NCI-H128 (cell line): ENCODE data around the gene EGLN1.
"Not testable (repeated sequence)": the region's sequence is repeated elsewhere in the genome, so short reads cannot be mapped to it uniquely, and the experiment has no call there.

Experiments used
- DNase-seq: peaks from one replicate; lab custom pipeline; 2025; ENCODE audit not compliant: unreplicated experiment; lab: John Stamatoyannopoulos, UW

The EGLN1 gene

GRCh38 chr1:231364192-231364591 lies 57.9 kb downstream of the EGLN1 start:
- DNase-seq: no peak

DNA sequence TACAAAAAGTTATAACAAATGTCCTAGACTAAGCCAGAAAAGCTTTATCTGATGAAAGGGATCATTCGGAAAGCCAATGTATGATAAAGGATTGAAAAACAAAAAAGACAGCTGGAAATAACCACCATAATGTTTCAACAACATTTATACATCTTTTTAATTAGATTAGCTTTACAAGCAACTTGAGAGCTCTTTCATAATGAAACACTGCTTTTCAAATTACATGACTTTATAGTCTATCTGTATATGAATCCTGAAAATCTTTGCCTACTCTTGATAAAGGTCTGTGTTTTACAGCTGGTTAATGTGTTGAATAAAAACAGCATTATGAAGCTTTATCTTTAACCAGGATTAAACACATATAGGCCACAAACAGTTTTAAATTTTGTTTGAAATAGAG lies 58.5 kb downstream of the EGLN1 start:
- DNase-seq: no peak

- no peak for DNase-seq
Observed at GRCh38 chr1:231362325-231362724, 59.8 kb downstream of the EGLN1 start.

DNA sequence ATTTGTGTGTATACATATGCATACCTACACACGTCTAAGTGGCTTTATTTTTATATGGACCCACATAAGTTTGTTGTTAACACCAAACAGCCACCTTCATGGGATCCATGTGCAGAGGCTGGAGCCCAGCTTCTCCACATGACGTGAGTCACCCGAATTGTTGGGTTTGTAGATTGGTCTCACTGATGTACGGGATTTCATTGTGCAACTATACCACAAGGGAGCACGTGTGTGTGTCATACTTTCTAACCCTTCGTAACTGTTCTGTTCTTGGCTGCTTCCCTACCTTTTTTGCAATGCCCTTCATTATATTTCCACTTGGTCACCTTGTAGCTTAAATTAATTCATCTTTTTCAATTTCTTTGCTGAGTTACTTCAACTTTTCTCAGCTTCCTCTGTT lies 63.0 kb downstream of the EGLN1 start:
- DNase-seq: no peak

DNA sequence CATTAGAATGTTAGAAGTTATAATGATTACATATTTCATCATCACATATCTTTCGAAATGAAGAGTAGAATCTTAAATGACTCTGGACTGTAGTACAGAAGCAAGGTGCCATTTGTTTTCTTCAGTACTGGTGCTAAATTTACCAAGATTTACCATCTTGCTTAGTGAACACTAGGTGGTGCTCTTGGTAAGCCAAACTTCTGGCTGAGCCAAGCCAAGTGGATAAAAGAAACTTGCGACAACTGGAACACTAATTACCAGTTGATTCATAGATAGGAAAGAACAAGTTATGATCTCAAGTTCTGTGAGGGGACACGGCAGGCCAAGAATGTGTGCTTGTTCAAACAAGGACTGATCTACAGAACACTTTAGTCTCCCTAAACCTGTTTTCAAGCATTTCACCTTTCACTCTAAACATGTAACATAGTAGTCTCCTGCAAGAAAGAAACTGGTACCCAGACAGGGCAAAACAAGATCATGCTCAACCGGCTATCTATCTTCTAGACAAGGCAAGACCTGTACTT lies 64.2 kb downstream of the EGLN1 start:
- DNase-seq: peak; percentile 45

- no peak for DNase-seq
Observed at GRCh38 chr1:231357187-231357772, 64.8 kb downstream of the EGLN1 start.

DNA sequence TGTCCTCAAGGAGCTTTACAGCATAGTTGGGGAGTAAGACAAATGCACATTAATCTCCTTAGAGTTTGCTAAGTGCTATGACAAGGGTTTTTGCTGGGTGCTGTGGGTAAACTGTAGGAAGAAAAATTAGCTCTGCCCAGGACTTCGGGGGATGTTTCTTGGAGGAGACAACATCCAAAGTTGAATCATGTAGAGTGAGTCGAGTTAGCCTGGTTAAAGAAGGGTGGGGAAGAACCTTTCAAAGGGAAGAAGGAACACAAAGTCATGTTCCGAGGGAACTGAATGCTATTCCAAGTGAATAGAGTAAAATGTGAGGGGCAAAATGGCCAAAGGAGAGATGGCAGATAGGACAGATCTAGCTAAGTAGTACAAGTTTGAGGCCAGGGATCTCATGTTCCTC lies 66.9 kb downstream of the EGLN1 start:
- DNase-seq: no peak

GRCh38 chr1:231354330-231355020 lies 67.6 kb downstream of the EGLN1 start:
- DNase-seq: no peak

GRCh38 chr1:231353086-231353485 lies 69.0 kb downstream of the EGLN1 start:
- DNase-seq: no peak

DNA sequence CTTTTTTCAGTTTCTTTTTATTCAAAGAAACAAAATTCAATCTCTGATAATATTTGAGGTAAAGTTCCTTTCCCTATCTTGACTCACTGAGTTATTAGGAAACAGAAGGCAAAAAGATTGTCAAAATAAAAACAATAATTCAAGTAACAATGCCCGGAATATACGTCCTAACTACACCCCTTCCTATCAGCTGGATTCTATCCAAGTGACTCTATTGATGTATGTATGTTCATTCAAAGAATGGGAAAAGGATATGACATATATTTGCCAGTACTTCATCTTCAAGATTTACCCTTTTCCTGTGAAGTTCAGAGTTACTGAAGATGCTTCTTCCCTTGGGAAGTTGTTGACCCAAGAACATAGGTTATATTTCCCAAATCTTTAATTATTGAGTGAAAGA lies 70.3 kb downstream of the EGLN1 start:
- no peak for DNase-seq

GRCh38 chr1:231348856-231349255 lies 73.2 kb downstream of the EGLN1 start:
- DNase-seq: not testable (repeated sequence)

DNA sequence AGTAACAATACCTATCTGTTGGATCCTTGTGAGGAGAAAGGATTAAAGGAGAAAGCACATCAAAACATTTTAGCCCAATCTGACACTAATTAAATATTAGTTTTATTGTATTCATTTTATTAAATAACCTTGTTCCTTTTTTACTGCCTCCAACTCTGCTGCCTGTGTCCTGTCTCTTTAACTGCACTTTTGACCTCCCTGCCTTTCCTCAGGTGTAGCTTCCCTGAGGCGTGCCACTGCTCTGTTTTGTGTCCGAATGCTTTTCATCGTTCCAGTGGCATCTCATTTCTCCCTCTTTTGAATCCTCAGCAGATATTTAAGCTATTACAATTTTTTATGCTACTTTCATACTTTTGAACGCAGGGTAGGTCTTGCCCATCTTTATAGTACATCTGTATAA lies 73.6 kb downstream of the EGLN1 start:
- no peak for DNase-seq

GRCh38 chr1:231347961-231348360 lies 74.1 kb downstream of the EGLN1 start:
- DNase-seq: no peak

DNA sequence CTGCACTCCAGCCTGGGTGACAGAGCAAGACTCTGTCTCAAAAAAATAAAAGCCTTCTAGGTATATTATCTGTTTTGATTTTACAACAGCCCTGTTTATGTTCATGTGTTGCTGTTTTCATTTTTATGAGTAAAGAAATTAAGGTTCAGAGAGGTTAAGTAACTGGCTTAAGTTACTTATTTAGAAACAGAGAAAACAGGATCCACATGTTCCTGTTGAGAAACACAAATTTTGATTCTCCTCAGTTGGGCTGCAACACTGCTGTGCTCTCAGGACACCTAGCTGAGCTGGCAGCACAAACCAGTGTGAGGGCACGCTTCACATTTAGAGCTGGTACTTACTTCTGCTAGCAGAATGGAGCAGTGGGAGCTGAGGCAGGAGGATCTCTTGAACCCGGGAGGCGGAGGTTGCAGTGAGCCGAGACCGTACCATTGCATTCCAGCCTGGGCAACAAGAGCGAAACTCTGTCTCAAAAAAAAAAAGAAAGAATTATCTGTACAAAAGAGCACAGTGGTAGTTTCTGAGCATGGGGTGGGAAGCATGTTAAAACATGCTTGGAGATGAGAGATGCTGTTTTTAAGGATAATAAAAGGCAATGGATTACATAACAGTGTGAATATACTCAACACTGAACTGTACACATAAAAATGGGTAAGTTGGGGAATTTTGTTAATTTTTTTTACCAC lies 81.6 kb downstream of the EGLN1 start:
- no peak for DNase-seq

DNA sequence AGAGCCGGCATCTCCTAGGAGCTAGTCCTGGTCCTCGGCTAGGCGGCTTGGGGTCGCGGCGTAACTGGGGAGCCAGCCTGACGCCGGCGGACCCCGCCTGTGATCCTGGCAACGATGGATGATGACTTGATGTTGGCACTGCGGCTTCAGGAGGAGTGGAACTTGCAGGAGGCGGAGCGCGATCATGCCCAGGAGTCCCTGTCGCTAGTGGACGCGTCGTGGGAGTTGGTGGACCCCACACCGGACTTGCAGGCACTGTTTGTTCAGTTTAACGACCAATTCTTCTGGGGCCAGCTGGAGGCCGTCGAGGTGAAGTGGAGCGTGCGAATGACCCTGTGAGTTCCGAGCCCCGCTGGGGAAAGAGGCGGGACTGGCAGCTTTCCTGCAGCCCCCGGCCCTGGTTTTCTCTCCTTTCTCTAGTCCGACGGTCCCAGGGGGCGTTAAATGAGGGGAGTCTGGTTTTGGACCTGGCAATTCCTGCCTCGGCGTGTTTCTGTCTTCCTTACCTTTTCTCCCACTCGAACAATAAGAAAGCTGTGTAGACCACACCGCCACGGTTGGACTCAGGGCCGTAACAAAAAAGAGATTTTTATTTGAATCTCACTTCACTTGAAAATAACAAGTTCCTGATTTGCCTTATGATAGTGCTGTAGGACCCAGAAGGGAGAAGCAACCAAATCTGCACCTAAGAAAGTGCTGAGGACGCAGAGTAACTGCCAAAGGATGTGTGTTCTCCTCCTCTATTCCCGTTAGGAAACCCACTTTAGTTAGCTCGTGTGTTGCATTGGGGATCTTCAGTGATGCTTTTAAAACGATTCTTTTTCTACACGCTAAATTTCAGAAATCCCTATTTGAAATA lies 83.6 kb downstream of the EGLN1 start, which contains the start of gene SPRTN:
Gene SPRTN (plus strand): TSS at position 24 of the 859 bp plus-strand sequence. CDS start 91 bp downstream, at position 115.
- DNase-seq: no peak

GRCh38 chr1:231337472-231338269 lies 84.4 kb downstream of the EGLN1 start, which contains the start of gene EXOC8:
Gene EXOC8, minus strand, starts transcription at chr1:231337852. Its CDS starts 107 bp downstream, at chr1:231337745.
- peak; percentile 99 for DNase-seq

DNA sequence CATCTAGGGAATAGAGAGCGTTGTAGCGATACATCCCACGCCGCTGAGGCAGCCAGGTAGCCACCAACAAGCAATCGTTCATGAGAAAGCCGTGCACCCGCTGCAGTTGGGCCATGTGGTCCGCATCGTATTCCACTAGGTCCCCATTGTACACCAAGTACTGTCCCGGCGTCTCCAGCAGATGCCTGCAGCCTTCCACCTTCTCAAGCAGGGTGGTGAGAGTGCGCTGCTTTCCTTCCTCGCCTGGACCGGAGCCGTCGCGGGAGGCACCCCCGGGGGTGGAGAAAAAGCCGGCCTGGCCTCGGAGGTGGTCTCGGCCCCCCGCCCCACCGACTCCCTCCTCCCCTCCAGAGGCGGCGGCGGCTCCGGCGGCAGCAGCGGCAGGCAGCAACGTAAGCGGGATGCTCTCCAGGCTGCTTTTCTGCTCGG lies 85.0 kb downstream of the EGLN1 start:
- DNase-seq: no peak

- DNase-seq: no peak
Observed at GRCh38 chr1:231335663-231336602, 86.2 kb downstream of the EGLN1 start.

DNA sequence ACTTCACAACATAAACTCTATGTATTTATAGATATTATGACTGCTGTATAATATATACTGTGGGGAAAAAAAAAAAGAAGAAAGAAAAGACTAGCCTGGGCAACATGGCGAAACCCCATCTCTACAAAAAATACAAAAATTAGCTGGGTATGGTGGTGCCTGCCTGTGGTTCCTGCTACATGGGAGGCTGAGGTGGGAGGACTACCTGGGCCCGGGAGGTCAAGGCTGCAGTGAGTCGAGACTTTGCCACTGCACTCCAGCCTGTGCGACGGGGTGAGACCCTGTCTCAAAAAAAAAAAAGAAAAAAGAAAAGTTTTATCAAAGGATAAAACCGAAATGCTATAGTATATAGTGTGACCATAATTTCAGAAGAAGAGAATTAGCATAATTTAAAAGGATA lies 87.1 kb downstream of the EGLN1 start:
- no peak for DNase-seq
